ENCODE data around the gene BCR.

GRCh38 chr22:23211622-23212021, 31.3 kb downstream of the BCR start:
- TF ChIP-seq CTCF (IDR thresholded peaks at IDR 0.05) (no peak), POLR2A (IDR thresholded peaks at IDR 0.05) (no peak)
